ENCODE results near the gene STPG3. TPM values are rescaled to one million over a fixed set of nuclear protein-coding genes. Genes with fewer than 3 reads are reported as not detected.

Gene STPG3
- total and polyA plus RNA-seq, 9 of the 15 experiments (the other 6 are each of a cell fraction or from before 2014, with no cell fraction given), result not detected

DNA sequence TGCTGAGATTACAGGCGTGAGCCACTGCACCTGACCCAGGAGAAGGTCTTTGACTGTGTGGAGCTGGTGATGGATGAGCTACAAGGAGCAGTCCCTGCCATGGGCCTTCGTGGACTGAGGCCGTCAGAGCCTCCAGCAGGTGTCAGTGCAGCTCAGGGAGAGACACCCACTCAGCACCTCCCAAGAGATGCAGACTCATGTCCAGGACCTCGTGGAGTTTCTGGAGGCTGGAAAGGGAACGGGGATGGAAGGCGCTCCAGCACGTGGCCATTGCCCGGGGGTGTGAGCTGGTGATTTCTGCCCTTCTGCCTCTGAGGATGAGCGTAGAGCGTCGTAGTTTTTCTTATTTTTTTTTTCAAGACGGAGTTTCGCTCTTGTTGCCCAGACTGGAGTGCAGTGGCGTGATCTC is 35.9 kb downstream of the STPG3 start (continued):
- TF ChIP-seq NR1H2 (CRISPR knock-in tag; IDR thresholded peaks at IDR 0.05) (no peak), RBM34 (IDR thresholded peaks at IDR 0.05; ENCODE audit: borderline replicate concordance, insufficient read depth, low read length) (no peak), NFYB (IDR thresholded peaks at IDR 0.05; ENCODE audit: extremely low read depth, insufficient read length) (no peak), NR2C2 (CRISPR knock-in tag; IDR thresholded peaks at IDR 0.05) (no peak), NR2C2 (tag; IDR thresholded peaks at IDR 0.05) (no peak), DIDO1 (tag; IDR thresholded peaks at IDR 0.05; ENCODE audit: low read depth) (no peak), NFIC (IDR thresholded peaks at IDR 0.05) (no peak), HDAC2 (IDR thresholded peaks at IDR 0.05) (0 out of 2 replicates have a peak, but pooled peaks have one; percentile 25), CTBP1 (IDR thresholded peaks at IDR 0.05; ENCODE audit: borderline replicate concordance) (peak; percentile 88), CHCHD3 (CRISPR knock-in tag; IDR thresholded peaks at IDR 0.05) (no peak), KAT7 (CRISPR knock-in tag; IDR thresholded peaks at IDR 0.05; ENCODE audit: borderline replicate concordance) (no peak), ZNF717 (CRISPR knock-in tag; IDR thresholded peaks at IDR 0.05) (no peak), CAMTA2 (CRISPR knock-in tag; conservative IDR thresholded peaks at IDR 0.05) (no peak), BRCA1 (IDR thresholded peaks at IDR 0.05) (no peak), BRCA1 (CRISPR knock-in tag; IDR thresholded peaks at IDR 0.05) (no peak), PYGO2 (tag; IDR thresholded peaks at IDR 0.05) (no peak)
- TF ChIP-seq, protein P1, sequence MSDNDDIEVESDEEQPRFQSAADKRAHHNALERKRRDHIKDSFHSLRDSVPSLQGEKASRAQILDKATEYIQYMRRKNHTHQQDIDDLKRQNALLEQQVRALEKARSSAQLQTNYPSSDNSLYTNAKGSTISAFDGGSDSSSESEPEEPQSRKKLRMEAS (CRISPR knock-in tag; IDR thresholded peaks at IDR 0.05), result peak; percentile 97
- TF ChIP-seq, protein P2, sequence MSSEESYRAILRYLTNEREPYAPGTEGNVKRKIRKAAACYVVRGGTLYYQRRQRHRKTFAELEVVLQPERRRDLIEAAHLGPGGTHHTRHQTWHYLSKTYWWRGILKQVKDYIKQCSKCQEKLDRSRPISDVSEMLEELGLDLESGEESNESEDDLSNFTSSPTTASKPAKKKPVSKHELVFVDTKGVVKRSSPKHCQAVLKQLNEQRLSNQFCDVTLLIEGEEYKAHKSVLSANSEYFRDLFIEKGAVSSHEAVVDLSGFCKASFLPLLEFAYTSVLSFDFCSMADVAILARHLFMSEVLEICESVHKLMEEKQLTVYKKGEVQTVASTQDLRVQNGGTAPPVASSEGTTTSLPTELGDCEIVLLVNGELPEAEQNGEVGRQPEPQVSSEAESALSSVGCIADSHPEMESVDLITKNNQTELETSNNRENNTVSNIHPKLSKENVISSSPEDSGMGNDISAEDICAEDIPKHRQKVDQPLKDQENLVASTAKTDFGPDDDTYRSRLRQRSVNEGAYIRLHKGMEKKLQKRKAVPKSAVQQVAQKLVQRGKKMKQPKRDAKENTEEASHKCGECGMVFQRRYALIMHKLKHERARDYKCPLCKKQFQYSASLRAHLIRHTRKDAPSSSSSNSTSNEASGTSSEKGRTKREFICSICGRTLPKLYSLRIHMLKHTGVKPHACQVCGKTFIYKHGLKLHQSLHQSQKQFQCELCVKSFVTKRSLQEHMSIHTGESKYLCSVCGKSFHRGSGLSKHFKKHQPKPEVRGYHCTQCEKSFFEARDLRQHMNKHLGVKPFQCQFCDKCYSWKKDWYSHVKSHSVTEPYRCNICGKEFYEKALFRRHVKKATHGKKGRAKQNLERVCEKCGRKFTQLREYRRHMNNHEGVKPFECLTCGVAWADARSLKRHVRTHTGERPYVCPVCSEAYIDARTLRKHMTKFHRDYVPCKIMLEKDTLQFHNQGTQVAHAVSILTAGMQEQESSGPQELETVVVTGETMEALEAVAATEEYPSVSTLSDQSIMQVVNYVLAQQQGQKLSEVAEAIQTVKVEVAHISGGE (CRISPR knock-in tag; IDR thresholded peaks at IDR 0.05), result no peak
- TF ChIP-seq, protein P3, sequence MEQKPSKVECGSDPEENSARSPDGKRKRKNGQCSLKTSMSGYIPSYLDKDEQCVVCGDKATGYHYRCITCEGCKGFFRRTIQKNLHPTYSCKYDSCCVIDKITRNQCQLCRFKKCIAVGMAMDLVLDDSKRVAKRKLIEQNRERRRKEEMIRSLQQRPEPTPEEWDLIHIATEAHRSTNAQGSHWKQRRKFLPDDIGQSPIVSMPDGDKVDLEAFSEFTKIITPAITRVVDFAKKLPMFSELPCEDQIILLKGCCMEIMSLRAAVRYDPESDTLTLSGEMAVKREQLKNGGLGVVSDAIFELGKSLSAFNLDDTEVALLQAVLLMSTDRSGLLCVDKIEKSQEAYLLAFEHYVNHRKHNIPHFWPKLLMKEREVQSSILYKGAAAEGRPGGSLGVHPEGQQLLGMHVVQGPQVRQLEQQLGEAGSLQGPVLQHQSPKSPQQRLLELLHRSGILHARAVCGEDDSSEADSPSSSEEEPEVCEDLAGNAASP (IDR thresholded peaks at IDR 0.05), result no peak
- TF ChIP-seq, protein P4, sequence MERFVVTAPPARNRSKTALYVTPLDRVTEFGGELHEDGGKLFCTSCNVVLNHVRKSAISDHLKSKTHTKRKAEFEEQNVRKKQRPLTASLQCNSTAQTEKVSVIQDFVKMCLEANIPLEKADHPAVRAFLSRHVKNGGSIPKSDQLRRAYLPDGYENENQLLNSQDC (CRISPR knock-in tag; IDR thresholded peaks at IDR 0.05), result no peak
- TF ChIP-seq, protein P5, sequence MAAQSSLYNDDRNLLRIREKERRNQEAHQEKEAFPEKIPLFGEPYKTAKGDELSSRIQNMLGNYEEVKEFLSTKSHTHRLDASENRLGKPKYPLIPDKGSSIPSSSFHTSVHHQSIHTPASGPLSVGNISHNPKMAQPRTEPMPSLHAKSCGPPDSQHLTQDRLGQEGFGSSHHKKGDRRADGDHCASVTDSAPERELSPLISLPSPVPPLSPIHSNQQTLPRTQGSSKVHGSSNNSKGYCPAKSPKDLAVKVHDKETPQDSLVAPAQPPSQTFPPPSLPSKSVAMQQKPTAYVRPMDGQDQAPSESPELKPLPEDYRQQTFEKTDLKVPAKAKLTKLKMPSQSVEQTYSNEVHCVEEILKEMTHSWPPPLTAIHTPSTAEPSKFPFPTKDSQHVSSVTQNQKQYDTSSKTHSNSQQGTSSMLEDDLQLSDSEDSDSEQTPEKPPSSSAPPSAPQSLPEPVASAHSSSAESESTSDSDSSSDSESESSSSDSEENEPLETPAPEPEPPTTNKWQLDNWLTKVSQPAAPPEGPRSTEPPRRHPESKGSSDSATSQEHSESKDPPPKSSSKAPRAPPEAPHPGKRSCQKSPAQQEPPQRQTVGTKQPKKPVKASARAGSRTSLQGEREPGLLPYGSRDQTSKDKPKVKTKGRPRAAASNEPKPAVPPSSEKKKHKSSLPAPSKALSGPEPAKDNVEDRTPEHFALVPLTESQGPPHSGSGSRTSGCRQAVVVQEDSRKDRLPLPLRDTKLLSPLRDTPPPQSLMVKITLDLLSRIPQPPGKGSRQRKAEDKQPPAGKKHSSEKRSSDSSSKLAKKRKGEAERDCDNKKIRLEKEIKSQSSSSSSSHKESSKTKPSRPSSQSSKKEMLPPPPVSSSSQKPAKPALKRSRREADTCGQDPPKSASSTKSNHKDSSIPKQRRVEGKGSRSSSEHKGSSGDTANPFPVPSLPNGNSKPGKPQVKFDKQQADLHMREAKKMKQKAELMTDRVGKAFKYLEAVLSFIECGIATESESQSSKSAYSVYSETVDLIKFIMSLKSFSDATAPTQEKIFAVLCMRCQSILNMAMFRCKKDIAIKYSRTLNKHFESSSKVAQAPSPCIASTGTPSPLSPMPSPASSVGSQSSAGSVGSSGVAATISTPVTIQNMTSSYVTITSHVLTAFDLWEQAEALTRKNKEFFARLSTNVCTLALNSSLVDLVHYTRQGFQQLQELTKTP (IDR thresholded peaks at IDR 0.05; ENCODE audit: low read depth in 1 of 2, partially characterized antibody in 2 of 2), result no peak
